ENCODE data around the gene FAM174C.

Gene FAM174C

GRCh38 chr19:1322198-1322981 is 47.1 kb downstream of the FAM174C start:
- DNase-seq (ENCODE audit: low spot score): no peak

- no peak for DNase-seq (ENCODE audit: low spot score)
Measured at GRCh38 chr19:1324249-1324805, 49.0 kb downstream of the FAM174C start.

GRCh38 chr19:1324806-1325567 is 49.7 kb downstream of the FAM174C start:
- DNase-seq (ENCODE audit: low spot score): peak; percentile 81

GRCh38 chr19:1325568-1326294 is 50.4 kb downstream of the FAM174C start:
- no peak for DNase-seq (ENCODE audit: low spot score)

- no peak for DNase-seq (ENCODE audit: low spot score)
Measured at GRCh38 chr19:1327125-1327524, 51.8 kb downstream of the FAM174C start.
